GM19240 (cell line): Measurements from ENCODE around the gene TAF4B.
"Not testable (repeated sequence)": the region's sequence is repeated elsewhere in the genome, so short reads cannot be mapped to it uniquely, and the experiment has no call there.

Experiments
- DNase-seq: peaks from one replicate; pipeline ENCODE4 v3.0.0; 2011; ENCODE audit warnings: low spot score; ENCODE audit not compliant: insufficient read length

The TAF4B gene

DNA sequence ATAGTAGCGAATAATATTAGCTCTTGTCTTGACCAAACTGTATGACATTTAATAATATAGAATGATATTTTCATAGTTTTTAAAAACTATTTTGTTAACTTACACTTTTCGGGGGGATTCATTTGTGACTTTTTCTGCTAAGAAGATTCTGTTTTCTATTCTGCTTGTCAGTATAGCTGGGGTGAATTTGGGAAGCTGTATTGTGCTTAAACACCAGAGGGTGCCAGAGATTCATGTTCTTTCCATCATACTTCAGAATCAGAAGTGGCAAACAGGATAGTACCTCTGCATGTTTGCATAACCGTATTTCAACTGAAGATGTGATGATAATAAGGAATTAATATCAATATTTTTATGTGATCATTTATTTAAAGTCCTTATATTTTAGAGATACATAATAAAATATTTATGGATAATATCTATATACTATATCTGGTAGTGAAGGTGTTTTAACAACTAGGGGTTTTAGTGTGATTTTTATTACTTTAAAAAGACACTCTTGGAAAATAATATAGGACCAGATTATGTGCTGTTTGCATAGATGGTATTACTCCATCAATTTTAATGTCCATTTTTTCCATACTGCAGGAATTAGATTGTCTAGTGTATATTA lies 81.0 kb downstream of the TAF4B start:
- DNase-seq: peak; percentile 6

DNA sequence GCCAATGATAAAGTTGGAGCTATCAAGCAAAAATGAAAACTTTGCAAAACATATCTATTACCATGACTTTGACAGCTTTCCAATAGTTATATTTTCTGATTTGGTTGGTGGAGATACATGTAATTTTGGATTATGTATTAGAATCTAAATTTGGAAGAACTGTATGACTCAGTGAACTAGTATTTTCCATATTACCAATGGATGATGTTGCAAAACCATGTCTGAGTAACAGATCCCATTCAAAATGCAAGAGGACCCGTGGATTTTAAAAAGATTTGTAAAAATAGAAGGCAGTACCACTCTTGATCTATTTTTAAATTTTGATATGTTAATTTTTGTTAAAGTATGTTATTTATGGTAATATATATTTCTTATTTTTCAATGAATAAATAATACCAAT lies 83.0 kb downstream of the TAF4B start:
- DNase-seq: no peak

DNA sequence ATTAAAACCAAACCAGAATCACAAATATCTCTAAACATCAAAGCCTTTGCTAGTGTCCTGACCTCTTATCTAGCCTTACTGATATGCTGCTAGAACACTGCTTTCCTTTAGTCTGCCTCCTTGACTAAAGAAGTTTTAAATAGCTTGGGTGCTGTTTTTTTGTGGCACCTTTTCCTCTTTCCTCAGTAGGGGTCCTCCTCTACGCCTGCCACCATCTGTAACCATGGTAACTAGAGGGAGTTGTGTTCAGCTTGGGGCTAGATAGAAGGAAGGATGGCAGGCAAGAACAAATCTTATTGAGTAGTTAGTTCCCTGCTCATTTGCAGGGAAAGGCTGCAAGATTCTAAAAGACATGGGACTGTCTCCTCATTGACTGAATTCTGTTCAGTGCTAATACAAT lies 86.0 kb downstream of the TAF4B start:
- no peak for DNase-seq

DNA sequence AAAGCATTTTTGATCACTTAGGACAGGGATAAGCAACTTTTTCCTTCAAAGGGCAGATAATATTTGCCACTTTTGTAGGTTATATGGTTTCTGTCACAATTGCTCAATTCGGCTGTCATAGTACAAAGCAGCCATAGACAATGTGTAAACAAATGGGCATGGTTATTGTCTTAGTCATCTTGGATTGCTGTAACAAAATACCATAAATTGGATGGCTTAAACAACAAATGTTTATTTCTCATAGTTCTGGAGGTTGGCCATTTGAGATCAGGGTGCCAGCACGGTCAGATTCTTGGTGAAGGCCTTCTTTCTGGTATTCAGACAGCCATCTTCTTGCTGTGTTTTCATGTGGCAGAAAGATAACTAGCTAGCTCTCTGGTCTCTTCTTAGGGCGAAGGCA lies 91.2 kb downstream of the TAF4B start:
- no peak for DNase-seq

DNA sequence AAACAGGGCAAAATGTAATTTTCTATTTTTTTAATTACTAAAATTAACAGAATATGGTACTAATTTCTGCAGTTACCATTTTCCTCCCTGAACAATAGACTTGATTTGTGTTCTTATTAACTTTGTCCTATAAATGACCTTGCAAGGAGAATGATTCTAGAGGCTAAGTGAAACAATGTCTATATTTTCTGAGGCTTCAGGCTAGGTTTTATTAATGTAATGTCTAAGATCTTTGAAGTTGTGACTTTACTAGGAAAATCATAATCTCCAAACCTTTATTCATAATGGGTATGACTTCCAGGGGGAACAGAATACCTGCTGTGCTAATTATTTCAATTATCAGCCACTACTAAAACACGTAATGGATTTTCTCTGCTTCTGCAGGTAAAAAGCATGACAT lies 94.4 kb downstream of the TAF4B start:
- no peak for DNase-seq

DNA sequence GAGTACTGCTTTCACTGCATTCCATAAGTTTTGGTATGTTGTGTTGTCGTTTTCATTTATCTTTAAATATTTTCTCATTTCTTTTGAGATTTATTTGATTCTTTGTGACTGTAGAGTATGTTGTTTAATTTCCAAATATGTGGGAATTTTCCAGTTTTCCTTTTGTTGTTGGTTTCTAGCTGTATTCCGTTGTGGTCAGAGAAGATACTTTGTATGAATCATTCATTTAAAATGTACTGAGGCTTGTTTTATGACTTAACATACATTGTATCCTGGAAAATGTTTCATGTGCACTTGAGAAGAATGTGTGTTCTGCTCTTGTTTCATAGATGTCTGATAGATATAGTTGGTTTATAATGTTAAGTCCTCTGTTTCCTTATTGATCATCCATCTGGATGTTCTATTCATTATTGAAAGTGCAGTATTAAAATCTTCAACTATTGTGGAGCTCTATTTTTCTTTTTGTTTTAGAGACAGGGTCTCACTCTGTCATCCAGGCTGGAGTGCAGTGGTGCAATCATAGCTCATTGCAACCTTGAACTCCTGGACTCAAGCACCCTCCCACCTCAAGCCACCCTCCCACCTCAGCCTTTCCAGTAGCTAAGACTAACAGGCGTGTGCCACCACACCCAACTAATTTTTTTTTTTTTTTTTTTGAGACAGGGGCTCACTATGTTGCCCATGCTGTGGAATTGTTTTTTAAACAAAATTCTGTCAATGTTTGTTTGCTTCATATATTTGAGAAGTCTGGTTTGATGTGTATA lies 96.8 kb downstream of the TAF4B start:
- no peak for DNase-seq

DNA sequence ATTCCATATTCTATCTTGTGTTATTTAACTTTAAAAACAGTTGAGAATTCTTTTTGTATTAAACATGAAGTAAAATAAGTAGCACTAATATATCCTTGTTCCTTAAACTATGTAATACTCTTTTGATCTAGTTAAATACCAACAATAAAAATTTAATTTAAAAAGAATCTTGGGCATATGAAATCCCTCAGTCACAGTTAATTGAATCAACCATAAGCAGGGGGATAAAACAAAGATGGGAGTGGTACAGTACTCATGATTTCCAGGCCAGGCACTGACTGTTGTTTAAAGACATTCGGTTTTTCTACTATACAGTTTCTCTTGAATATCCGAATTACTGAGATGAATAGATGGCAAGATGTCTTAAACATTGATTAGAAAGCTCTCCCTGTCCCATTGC lies 99.5 kb downstream of the TAF4B start:
- no peak for DNase-seq

DNA sequence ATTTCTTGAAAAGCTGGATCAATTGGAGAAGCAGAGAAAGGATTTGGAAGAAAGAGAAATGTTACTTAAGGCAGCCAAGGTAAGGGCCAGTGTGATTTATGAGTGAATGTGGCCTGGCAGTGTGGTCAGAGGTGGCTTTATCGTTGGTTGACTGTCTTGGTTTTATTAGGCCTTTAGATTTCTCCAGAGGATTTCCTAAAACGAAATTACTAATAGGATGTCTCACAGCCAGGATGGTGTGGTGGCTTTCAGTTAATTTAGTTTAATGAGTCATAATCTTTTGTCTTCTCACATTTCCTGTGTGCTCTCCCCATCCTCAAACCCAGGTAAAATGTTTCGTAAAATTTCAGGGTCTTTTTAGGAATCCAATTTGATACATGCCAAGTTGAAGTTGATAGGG lies 100.8 kb downstream of the TAF4B start:
- DNase-seq: no peak

DNA sequence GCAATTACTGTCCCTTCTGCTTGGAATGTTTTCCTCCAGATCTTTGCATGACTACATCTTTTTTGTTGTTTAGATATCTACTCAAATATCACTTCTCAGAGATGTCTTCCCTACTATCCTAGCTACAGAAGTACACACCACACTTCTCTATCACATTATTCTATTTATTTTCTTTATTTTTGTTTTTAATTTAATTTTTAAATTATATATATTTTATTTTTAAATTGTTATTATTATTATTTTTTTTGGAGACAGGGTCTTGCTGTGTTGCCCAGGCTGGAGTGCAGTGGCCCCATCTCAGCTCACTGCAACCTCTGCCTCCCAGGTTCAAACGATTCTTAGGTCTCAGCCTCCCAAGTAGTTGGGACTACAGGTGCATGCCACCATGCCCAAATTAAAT lies 106.7 kb downstream of the TAF4B start:
- DNase-seq: no peak

DNA sequence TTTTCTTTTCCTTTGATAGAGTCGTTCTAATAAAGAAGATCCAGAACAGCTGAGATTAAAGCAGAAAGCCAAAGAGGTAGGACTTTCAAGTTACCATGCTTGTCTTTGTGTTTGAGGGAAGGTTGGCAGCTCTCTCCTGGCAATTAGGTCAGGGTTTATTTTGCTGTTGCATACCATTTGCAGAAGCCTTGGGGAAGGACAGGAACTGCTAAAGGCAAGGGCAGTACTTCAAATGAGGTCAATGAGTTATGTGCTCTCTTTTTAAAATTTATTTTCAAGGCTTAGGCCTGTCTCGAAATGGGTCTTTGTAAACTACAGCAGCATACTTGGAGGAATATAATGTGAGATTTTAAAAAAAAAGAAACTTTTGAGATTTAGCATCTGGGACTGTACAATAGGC lies 108.9 kb downstream of the TAF4B start:
- DNase-seq: no peak

DNA sequence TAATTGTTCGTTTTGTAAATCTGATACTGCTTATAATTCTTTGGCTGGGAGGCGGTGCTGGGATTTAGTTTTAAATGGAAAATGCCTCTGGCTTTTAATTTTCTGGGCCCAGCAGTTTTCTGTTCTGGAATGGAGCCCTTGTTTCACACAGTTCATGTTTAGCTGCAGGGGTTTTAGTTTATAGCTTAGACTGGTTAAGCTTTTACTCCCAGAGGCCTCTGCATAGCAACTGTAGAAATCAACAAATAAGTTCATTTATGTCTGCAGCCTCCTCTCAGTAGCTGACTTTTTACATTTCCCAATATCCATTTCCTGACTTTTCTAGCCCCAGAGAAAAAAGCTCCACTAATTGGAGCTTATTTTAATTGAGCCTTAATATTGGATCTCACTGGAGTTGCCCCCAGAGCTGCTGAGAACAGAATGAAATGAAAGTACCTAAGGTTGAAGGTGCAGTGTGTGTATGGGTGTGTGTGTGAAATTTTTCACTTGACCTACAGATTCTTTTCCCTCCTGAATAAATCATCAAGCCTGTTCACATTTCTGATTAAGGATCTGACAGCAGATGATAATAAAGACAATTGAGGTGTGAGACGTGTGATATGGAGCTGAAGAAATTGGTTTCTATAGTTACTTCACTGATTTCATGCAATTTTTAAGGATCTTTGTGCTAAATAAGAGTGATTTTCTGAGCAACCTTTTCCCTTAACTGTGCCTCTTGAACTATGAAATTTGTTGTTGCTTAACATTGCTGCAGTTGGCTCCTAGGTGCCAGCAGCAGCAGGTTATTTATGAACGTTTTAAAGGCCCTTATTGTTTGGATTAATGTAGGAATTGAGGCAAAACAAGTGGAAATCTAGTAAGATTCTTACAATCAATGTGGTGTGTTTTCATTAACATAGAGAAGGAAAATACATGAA lies 109.6 kb downstream of the TAF4B start:
- no peak for DNase-seq

DNA sequence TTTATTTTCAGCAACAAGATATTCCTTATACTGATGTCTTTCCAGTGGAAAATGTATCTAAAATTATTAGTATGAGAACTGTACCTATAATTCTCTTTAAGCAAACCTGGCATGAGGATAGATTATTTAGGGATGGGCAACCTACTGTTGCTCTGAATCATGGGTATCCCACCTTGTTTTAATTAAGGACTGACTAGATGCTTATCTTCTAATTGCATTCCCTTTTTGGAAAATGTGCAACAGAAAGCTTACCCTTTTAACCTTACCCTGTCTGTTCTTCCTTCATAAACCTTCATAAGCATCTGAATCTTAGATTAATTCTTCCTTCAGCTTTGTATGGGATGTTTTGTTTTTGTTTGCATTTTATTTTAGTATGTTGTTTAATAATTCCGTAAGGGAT lies 110.3 kb downstream of the TAF4B start:
- no peak for DNase-seq

DNA sequence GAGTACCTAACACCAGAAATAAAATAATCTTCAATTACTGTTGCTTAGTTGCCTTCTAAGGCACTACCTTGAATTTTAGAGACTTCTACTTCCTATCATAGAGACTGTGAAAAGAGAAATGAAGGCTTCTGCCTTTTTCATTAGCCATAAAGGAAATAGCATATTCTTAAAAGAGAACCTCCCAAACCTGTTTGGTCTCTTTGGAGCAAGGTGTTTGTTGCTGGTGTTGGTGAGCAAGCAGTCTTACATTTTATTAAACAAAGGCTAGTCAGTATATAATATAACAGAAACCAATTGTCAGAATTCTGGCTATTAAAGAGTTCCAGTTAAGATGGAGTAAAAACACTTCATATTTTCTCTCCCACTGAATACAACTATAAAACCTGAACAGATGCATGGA lies 116.4 kb downstream of the TAF4B start:
- no peak for DNase-seq

DNA sequence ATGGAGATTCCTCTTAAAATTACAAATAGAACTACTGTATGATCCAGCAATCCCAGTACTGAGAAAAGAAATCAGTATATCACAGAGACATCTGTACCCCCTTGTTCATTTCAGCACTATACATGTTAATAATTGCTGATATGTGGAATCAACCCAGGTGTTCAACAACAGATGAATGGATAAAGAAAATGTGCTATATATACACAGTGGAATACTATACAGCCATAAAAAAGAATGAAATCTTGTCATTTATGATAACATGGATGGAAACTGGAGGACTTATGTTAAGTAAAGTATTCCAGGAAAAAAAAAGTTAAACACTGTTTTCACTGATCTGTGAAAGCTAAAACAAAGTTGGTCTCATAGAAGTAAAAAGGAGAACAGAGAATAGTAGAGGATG lies 124.7 kb downstream of the TAF4B start:
- DNase-seq: no peak

DNA sequence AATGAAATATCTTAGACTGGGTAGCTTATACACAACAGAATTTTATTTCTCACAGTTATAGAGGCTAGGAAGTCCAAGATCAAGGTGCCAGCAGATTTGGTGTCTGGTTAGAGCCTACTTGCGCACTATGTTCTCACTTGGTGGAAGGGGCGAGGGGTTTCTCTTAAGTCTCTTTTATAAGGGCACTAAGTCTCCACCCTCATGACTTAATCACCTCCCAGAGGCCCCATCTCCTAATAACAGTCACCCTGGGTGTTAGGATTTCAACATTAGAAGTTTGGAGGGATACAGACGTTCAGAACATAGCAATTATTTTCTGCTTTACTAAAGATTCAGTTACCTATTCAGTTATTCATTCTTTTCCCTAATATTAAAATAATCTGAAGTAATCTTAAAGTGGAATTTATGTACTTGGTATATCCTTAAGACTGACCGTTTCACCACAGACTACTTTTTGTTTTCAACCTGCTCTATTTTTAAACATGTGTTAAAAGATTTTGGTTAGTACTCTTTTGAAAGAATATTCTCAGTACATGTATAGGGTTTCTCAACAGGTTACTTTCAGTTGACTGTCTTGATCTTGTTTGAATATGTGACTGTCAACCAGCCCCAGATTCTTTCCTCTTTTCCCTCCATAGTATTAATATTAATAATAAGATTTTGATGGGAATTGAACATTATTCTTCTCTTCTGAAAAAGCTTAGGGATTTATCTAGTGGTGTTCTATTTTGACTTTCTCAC lies 130.0 kb downstream of the TAF4B start:
- DNase-seq: no peak

DNA sequence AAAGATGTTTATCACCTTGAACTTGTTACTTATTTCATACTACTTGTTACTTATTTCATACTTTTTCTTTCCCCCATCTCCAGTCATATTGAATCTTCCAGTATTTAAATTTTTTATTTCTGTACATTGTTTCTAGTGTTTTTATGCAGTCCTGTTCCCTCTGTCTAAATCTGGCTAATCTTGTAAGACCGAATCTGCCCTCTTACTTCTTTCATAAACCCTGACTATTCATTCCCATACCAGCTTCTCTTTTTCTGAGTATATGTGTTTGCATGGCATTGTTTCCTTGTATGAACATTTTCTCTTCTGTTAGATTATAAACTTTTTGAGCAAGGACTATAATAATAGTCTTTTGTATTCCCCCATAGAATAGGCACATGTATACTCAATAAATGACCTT lies 131.7 kb downstream of the TAF4B start:
- DNase-seq: no peak

DNA sequence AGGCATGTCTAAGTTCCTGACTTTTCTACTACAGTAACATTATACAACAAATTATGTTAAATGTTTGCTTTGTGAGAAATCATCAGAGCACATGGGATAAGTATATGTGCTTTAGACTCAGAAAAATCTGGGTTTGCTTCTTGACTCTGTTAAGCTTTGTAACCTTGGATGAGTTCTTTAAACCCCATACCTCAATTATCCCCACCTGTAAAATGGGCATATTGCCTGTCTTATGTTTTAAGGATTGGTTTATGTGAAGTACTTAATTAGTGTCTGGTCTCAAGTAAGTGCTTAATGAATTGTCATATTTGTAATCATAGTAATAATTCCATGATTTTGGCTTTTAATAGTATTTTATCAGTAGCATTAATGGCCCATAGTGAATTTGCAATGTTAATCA lies 135.8 kb downstream of the TAF4B start:
- DNase-seq: no peak

DNA sequence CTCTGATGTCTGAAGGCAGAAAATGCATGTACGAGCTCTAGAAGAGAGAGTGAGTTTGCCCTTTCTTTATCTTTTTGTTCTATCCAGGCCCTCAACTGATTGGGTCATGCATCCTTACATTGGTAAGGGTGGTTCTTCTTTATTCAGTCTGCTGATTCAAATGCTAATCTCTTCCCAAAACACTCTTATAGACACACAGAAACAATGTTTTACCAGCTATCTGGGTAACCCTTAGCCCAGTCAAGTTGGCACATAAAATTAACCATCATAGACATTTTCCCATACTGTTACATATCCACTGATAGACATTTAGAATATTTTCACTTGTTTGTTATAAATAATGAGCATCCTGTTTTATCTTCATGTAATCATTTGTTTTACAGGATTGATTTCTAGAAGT lies 141.2 kb downstream of the TAF4B start:
- no peak for DNase-seq

DNA sequence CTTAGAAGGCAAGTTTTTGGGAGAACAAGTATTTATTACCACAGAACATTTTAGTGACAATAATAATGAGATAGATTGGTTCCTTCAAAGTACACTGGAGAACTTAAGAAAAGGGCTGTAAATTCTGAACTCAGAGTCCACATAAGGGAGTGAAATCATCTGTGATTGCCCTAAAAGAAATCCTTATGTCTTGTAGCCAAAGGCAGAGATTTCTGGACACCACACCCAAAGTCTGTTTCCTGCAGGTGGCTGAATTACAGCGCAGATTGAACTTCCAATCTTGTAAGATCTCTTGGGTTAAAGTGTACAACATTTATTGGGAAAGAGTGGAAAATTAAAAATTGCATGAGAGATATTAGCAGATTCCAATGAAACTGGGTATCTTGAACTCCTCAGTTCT lies 143.8 kb downstream of the TAF4B start:
- DNase-seq: no peak

DNA sequence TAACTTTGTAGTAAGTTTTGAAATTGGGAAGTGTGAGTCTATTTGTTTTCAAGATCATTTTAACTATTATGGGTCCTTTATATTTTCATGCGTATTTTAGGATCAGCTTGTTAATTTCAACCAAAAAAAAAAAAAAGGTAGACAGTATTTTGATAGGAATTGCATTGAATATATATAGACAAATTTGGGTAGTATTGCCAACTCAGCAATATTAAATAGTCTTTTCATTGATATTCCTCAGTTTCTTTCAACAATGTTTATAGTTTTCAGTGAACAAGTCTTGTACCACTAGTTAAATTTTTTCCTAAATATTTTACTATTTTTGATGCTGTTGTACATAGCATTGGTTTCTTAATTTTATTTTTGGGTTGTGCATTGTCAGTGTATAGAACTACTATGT lies 149.9 kb downstream of the TAF4B start:
- no peak for DNase-seq

DNA sequence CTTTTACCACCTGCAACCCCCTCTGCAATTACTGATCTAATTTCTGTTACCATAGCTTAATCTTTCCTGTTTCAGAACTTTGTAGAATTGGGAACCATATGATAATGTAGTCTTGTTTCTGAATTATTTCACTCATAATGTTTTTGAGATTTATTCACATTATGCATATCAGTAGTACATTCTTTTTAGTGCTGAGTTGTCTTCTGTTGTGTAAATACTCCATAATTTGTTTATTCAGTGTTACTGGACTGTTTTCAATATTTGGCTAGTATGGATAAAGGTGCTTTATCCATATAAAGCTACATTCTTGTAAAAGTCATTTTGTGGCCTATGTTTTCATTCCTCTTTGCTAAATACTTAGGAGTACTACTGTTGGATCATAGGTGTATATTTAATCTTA lies 152.5 kb downstream of the TAF4B start:
- DNase-seq: no peak

DNA sequence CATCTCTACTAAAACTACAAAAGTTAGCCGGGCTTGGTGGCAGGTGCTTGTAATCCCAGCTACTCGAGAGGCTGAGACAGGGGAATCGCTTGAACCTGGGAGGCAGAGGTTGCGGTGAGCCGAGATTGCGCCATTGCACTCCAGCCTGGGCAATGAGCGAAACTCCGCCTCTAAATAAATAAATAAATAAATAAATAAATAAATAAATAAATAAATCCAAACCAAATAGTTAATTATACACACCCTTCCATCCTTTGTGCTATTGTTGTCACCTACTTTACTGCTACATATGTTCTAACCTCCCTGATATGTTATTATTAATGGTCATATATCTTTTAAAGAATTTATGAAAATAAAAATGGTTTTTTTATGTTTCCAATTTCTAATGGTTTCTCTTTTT lies 155.3 kb downstream of the TAF4B start:
- DNase-seq: not testable (repeated sequence)
